Loucy (cell line): Measurements from ENCODE around the gene MC4R.

Source experiments
- H2AFZ ChIP-seq: fragments of 200-600 bp; sonication (generic); 2 replicates; pipeline ENCODE4 v1.6.0; 2016; ENCODE audit warnings: antibody characterized with exemption, mild to moderate bottlenecking, low read length, moderate library complexity
- H3F3A ChIP-seq: fragments of 200-600 bp; 2 replicates; pipeline ENCODE4 v1.6.0; 2016; ENCODE audit warnings: antibody characterized with exemption, low read depth, mild to moderate bottlenecking
- H3K27me3 ChIP-seq: fragments of 200-600 bp; sonication (generic); 2 replicates; pipeline ENCODE4 v1.6.1; 2014; ENCODE audit warnings: low read length, mild to moderate bottlenecking; ENCODE audit not compliant: insufficient read depth, poor library complexity, severe bottlenecking
- H3K36me3 ChIP-seq: fragments of 200-600 bp; sonication (generic); 2 replicates; pipeline ENCODE4 v1.6.1; 2016; ENCODE audit warnings: low read length; ENCODE audit not compliant: insufficient read depth
- H3K4me1 ChIP-seq: fragments of 200-600 bp; sonication (generic); 2 replicates; pipeline ENCODE4 v1.5.1; 2014; ENCODE audit warnings: low read length, mild to moderate bottlenecking; ENCODE audit not compliant: insufficient read depth, poor library complexity, severe bottlenecking
- H3K4me2 ChIP-seq: fragments of 200-600 bp; sonication (generic); 2 replicates; pipeline ENCODE4 v1.6.0; 2014; ENCODE audit warnings: antibody characterized with exemption, low read length, low read depth, mild to moderate bottlenecking; ENCODE audit not compliant: poor library complexity, severe bottlenecking
- H3K4me3 ChIP-seq: fragments of 200-600 bp; sonication (generic); 2 replicates; pipeline ENCODE4 v1.5.1; 2014; ENCODE audit warnings: low read length, mild to moderate bottlenecking, mixed read lengths; ENCODE audit not compliant: poor library complexity, severe bottlenecking
- H3K79me2 ChIP-seq: fragments of 200-600 bp; sonication (generic); 2 replicates; pipeline ENCODE4 v1.6.1; 2014; ENCODE audit warnings: low read length; ENCODE audit not compliant: insufficient read depth
- H3K9ac ChIP-seq: fragments of 200-600 bp; sonication (generic); 2 replicates; pipeline ENCODE4 v1.6.0; 2014; ENCODE audit warnings: mild to moderate bottlenecking, low read depth, low read length, moderate library complexity; ENCODE audit not compliant: poor library complexity, severe bottlenecking
- H3K9me2 ChIP-seq: fragments of 200-600 bp; sonication (generic); replicated peaks from 2 replicates; pipeline ENCODE4 v1.6.1; 2016; ENCODE audit warnings: low read depth, low read length, mixed read lengths
- H3K9me3 ChIP-seq: fragments of 200-600 bp; sonication (generic); 2 replicates; pipeline ENCODE4 v1.6.1; 2014; ENCODE audit warnings: mild to moderate bottlenecking, antibody characterized with exemption, low read length, low read depth; ENCODE audit not compliant: insufficient read depth
- H4K20me1 ChIP-seq: fragments of 200-600 bp; sonication (generic); 2 replicates; pipeline ENCODE4 v1.6.0; 2014; ENCODE audit warnings: antibody characterized with exemption, low read length, mild to moderate bottlenecking; ENCODE audit not compliant: insufficient read depth, poor library complexity, severe bottlenecking
- CTCF ChIP-seq: fragments of 200-600 bp; sonication (generic); conservative IDR thresholded peaks from 2 replicates; pipeline ENCODE4 v1.5.1; 2014; ENCODE audit warnings: mild to moderate bottlenecking, antibody characterized with exemption, low read length
- EZH2phosphoT487 ChIP-seq: fragments of 200-600 bp; IDR thresholded peaks from 2 replicates; pipeline ENCODE4 v1.6.1; 2018; ENCODE audit warnings: antibody characterized with exemption, mild to moderate bottlenecking, moderate library complexity, borderline replicate concordance

MC4R gene

GRCh38 chr18:60347526-60348045 is 25.0 kb downstream of the MC4R start:
- Histone ChIP-seq H3K4me1 (no peaks in the 10 kb centered on the region), H3K79me2 (no peaks in the 10 kb centered on the region), H3K27me3 (no peaks in the 10 kb centered on the region), H2AFZ (no peak overlapping the region), H3K9me2 (no peaks in the 10 kb centered on the region), H3K9ac (no peak overlapping the region), H3K4me3 (no peak overlapping the region), H3K9me3 (no peaks in the 10 kb centered on the region), H3F3A (no peaks in the 10 kb centered on the region), H3K4me2 (no peak overlapping the region), H3K36me3 (no peaks in the 10 kb centered on the region), H4K20me1 (no peaks in the 10 kb centered on the region)
- no peak for TF ChIP-seq EZH2phosphoT487
- no peak for TF ChIP-seq CTCF

GRCh38 chr18:60339018-60339417 is 33.6 kb downstream of the MC4R start:
- Histone ChIP-seq H4K20me1 (no peaks in the 10 kb centered on the region), H3K4me2 (no peak overlapping the region), H3K36me3 (no peaks in the 10 kb centered on the region), H2AFZ (no peak overlapping the region), H3F3A (no peaks in the 10 kb centered on the region), H3K79me2 (no peaks in the 10 kb centered on the region), H3K9me3 (no peaks in the 10 kb centered on the region), H3K9me2 (no peaks in the 10 kb centered on the region), H3K27me3 (no peaks in the 10 kb centered on the region), H3K9ac (no peak overlapping the region), H3K4me3 (no peak overlapping the region), H3K4me1 (no peaks in the 10 kb centered on the region)
- TF ChIP-seq EZH2phosphoT487 = no peak
- no peak for TF ChIP-seq CTCF

- no peaks in the 10 kb centered on the region for H3K79me2 ChIP-seq
- H4K20me1 ChIP-seq = no peaks in the 10 kb centered on the region
- H3K4me1 ChIP-seq = no peaks in the 10 kb centered on the region
- TF ChIP-seq EZH2phosphoT487 = no peak
- TF ChIP-seq CTCF = no peak
- H3K27me3 ChIP-seq = no peaks in the 10 kb centered on the region
- no peaks in the 10 kb centered on the region for H3F3A ChIP-seq
- H3K4me3 ChIP-seq = no peak overlapping the region
- H3K9me2 ChIP-seq = no peaks in the 10 kb centered on the region
- no peak overlapping the region for H3K4me2 ChIP-seq
- H3K9me3 ChIP-seq = no peaks in the 10 kb centered on the region
- no peak overlapping the region for H3K9ac ChIP-seq
- H2AFZ ChIP-seq = no peak overlapping the region
- H3K36me3 ChIP-seq = no peaks in the 10 kb centered on the region
Observed at GRCh38 chr18:60331890-60332289, 40.7 kb downstream of the MC4R start.
